HepG2 (cell line): Measurements from ENCODE around the gene MC1R. TPM values are rescaled to one million over a fixed set of nuclear protein-coding genes. Genes with fewer than 3 reads are reported as not detected.

Experiments used
- CREB1 ChIP-seq, 2 experiments: fragments of 450-650 bp in 1 of 2; IDR thresholded peaks; 2 replicates each; pipeline ENCODE4 v1.6.1; 2016 to 2017; ENCODE audit warnings: control low read depth in 1 of 2, mild to moderate bottlenecking in 1 of 2, missing compliant biosample characterization in 1 of 2, missing genetic modification characterization in 1 of 2
- HCFC1 ChIP-seq: fragments of 150-350 bp; IDR thresholded peaks from 2 replicates; pipeline ENCODE4 v1.6.1; 2014; ENCODE audit warnings: low read depth, low read length
- MXI1 ChIP-seq: IDR thresholded peaks from 3 replicates; pipeline ENCODE4 v1.6.1; 2012; ENCODE audit warnings: low read depth, low read length, inconsistent platforms, borderline replicate concordance
- TARDBP ChIP-seq: sonication (generic); formaldehyde crosslinking; IDR thresholded peaks from 2 replicates; pipeline ENCODE4 v1.8.0; 2022; ENCODE audit warnings: mild to moderate bottlenecking, missing genetic modification reagents
- ZIK1 ChIP-seq: sonication (generic); formaldehyde crosslinking; IDR thresholded peaks from 2 replicates; pipeline ENCODE4 v1.5.0; 2020; ENCODE audit warnings: mild to moderate bottlenecking, low read depth, missing genetic modification reagents, borderline replicate concordance
- ZMYM2 ChIP-seq: sonication (generic); formaldehyde crosslinking; IDR thresholded peaks from 2 replicates; pipeline ENCODE4 v1.8.0; 2022; ENCODE audit warnings: mild to moderate bottlenecking, missing genetic modification reagents
- ZNF136 ChIP-seq: sonication (generic); formaldehyde crosslinking; IDR thresholded peaks from 2 replicates; pipeline ENCODE4 v1.8.1; 2022; ENCODE audit warnings: low read depth, mild to moderate bottlenecking, moderate library complexity, missing genetic modification reagents
- ZNF251 ChIP-seq: sonication (generic); formaldehyde crosslinking; IDR thresholded peaks from 2 replicates; pipeline ENCODE4 v1.9.0; 2021; ENCODE audit warnings: mild to moderate bottlenecking, missing genetic modification reagents
- ZNF615 ChIP-seq: sonication (generic); formaldehyde crosslinking; IDR thresholded peaks from 2 replicates; pipeline ENCODE4 v1.5.0; 2020; ENCODE audit warnings: mild to moderate bottlenecking, missing genetic modification reagents, borderline replicate concordance
- ZNF709 ChIP-seq: sonication (generic); formaldehyde crosslinking; IDR thresholded peaks from 2 replicates; pipeline ENCODE4 v1.5.0; 2020; ENCODE audit warnings: mild to moderate bottlenecking, missing genetic modification reagents
- polyA plus RNA-seq, 8 experiments: library from polyadenylated mRNA; depleted of rRNA in 3 of 8; stranded (reverse) in 7 of 8; unstranded in 1 of 8; fragments of >200 nt; fragmentation: Illumina TruSeq in 4 of 8; extraction: Trizol in 4 of 8; gene quantifications; 2 replicates each; pipeline versions ENCODE4 v1.2.1 to v1.2.3, GENCODE V29; 2011 to 2016; ENCODE audit warnings: low read depth in 4 of 8, missing spikeins in 1 of 8, mixed read lengths in 1 of 8; ENCODE audit not compliant: insufficient read depth in 1 of 8
- total RNA-seq, 5 experiments: library from RNA; depleted of rRNA; stranded (reverse); fragments of >200 nt; fragmentation: Illumina TruSeq; extraction: Trizol; gene quantifications; 2 replicates each; pipeline ENCODE4 v1.2.3, GENCODE V29; 2016; ENCODE audit warnings: low read depth in 1 of 5
- TF ChIP-seq, protein P1 (sequence below): sonication (generic); formaldehyde crosslinking; IDR thresholded peaks from 2 replicates; pipeline ENCODE4 v1.4.0; 2020; ENCODE audit warnings: mild to moderate bottlenecking, missing genetic modification reagents
- TF ChIP-seq, protein P2 (sequence below): sonication (generic); formaldehyde crosslinking; IDR thresholded peaks from 2 replicates; pipeline ENCODE4 v1.8.0; 2022; ENCODE audit warnings: missing genetic modification reagents, mild to moderate bottlenecking, borderline replicate concordance
- TF ChIP-seq, protein P3 (sequence below): sonication (generic); formaldehyde crosslinking; IDR thresholded peaks from 2 replicates; pipeline ENCODE4 v1.9.0; 2021; ENCODE audit warnings: missing genetic modification reagents, borderline replicate concordance
- TF ChIP-seq, protein P4 (sequence below): sonication (generic); formaldehyde crosslinking; IDR thresholded peaks from 2 replicates; pipeline ENCODE4 v1.4.0; 2020; ENCODE audit warnings: mild to moderate bottlenecking, missing genetic modification reagents, borderline replicate concordance
- TF ChIP-seq, protein P5 (sequence below): sonication (generic); formaldehyde crosslinking; IDR thresholded peaks from 2 replicates; pipeline ENCODE4 v1.8.1; 2023; ENCODE audit warnings: mild to moderate bottlenecking, missing genetic modification reagents, borderline replicate concordance

The MC1R gene
- total and polyA plus RNA-seq, 2 of the 13 experiments (the other 11 are each of a cell fraction or from before 2014, with no cell fraction given): 9.1 to 14.8 TPM

DNA sequence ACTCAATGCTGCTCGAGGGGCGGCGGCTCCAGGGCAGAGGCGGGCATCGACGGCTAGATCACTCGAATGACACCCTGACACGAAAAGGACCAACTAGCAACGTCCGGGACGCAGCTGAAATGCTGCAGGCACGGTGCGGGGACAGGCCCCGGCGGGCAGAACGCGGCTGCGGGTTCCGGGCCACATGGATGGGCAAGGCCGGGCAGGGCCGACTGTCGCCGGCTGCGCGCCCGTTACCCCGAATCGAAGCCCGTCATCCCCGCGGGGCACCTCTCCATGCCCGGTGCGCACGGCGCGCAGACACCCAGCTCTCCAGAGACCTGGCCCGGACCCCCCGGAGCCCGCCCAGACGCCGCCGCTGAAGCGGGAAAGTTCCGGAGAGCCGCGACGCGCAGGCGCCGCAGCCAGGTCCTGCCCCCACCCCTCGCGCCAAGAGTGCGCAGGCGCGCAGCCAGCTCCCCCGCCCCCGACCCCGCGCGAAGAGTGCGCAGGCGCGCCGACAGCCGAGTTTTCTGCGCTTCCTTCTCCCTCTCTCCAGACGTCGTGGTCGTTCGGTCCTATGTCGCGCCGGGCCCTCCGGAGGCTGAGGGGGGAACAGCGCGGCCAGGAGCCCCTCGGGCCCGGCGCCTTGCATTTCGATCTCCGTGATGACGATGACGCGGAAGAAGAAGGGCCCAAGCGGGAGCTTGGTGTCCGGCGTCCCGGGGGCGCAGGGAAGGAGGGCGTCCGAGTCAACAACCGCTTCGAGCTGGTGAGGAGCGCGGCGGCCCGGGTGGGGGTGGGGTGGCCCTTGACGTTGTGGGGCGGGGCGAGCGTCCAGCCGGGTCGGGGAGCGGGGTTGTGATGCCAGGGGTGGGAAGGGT is 45.3 kb upstream of the MC1R start, which contains the start of gene TCF25 (continued):
- TF ChIP-seq, protein P1, sequence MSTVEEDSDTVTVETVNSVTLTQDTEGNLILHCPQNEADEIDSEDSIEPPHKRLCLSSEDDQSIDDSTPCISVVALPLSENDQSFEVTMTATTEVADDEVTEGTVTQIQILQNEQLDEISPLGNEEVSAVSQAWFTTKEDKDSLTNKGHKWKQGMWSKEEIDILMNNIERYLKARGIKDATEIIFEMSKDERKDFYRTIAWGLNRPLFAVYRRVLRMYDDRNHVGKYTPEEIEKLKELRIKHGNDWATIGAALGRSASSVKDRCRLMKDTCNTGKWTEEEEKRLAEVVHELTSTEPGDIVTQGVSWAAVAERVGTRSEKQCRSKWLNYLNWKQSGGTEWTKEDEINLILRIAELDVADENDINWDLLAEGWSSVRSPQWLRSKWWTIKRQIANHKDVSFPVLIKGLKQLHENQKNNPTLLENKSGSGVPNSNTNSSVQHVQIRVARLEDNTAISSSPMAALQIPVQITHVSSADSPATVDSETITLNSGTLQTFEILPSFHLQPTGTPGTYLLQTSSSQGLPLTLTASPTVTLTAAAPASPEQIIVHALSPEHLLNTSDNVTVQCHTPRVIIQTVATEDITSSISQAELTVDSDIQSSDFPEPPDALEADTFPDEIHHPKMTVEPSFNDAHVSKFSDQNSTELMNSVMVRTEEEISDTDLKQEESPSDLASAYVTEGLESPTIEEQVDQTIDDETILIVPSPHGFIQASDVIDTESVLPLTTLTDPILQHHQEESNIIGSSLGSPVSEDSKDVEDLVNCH (CRISPR knock-in tag): no peak; the same call in none of the 2 replicates
- TF ChIP-seq ZIK1 (CRISPR knock-in tag) (no peak), ZNF251 (CRISPR knock-in tag) (no peak; the same call in 1 of the 2 replicates), ZMYM2 (CRISPR knock-in tag) (peak; percentile 66), ZNF136 (CRISPR knock-in tag) (peak; percentile 87; the same call in 1 of the 2 replicates), ZNF709 (CRISPR knock-in tag) (peak; percentile 83; the same call in 1 of the 2 replicates), CREB1 (IDR thresholded peaks at IDR 0.05) (peak; percentile 76), CREB1 (CRISPR knock-in tag; IDR thresholded peaks at IDR 0.05) (no peak), HCFC1 (peak; percentile 5; the same call in 1 of the 2 replicates), ZNF615 (CRISPR knock-in tag) (peak; percentile 97; the same call in 1 of the 2 replicates), MXI1 (peak; percentile 64; the same call in 1 of the 3 replicates), TARDBP (CRISPR knock-in tag) (peak; percentile 51)
- TF ChIP-seq, protein P2, sequence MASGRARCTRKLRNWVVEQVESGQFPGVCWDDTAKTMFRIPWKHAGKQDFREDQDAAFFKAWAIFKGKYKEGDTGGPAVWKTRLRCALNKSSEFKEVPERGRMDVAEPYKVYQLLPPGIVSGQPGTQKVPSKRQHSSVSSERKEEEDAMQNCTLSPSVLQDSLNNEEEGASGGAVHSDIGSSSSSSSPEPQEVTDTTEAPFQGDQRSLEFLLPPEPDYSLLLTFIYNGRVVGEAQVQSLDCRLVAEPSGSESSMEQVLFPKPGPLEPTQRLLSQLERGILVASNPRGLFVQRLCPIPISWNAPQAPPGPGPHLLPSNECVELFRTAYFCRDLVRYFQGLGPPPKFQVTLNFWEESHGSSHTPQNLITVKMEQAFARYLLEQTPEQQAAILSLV (CRISPR knock-in tag): peak; percentile 66
- TF ChIP-seq, protein P3, sequence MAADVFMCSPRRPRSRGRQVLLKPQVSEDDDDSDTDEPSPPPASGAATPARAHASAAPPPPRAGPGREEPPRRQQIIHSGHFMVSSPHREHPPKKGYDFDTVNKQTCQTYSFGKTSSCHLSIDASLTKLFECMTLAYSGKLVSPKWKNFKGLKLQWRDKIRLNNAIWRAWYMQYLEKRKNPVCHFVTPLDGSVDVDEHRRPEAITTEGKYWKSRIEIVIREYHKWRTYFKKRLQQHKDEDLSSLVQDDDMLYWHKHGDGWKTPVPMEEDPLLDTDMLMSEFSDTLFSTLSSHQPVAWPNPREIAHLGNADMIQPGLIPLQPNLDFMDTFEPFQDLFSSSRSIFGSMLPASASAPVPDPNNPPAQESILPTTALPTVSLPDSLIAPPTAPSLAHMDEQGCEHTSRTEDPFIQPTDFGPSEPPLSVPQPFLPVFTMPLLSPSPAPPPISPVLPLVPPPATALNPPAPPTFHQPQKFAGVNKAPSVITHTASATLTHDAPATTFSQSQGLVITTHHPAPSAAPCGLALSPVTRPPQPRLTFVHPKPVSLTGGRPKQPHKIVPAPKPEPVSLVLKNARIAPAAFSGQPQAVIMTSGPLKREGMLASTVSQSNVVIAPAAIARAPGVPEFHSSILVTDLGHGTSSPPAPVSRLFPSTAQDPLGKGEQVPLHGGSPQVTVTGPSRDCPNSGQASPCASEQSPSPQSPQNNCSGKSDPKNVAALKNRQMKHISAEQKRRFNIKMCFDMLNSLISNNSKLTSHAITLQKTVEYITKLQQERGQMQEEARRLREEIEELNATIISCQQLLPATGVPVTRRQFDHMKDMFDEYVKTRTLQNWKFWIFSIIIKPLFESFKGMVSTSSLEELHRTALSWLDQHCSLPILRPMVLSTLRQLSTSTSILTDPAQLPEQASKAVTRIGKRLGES (CRISPR knock-in tag): peak; percentile 83; the same call in 1 of the 2 replicates
- TF ChIP-seq, protein P4, sequence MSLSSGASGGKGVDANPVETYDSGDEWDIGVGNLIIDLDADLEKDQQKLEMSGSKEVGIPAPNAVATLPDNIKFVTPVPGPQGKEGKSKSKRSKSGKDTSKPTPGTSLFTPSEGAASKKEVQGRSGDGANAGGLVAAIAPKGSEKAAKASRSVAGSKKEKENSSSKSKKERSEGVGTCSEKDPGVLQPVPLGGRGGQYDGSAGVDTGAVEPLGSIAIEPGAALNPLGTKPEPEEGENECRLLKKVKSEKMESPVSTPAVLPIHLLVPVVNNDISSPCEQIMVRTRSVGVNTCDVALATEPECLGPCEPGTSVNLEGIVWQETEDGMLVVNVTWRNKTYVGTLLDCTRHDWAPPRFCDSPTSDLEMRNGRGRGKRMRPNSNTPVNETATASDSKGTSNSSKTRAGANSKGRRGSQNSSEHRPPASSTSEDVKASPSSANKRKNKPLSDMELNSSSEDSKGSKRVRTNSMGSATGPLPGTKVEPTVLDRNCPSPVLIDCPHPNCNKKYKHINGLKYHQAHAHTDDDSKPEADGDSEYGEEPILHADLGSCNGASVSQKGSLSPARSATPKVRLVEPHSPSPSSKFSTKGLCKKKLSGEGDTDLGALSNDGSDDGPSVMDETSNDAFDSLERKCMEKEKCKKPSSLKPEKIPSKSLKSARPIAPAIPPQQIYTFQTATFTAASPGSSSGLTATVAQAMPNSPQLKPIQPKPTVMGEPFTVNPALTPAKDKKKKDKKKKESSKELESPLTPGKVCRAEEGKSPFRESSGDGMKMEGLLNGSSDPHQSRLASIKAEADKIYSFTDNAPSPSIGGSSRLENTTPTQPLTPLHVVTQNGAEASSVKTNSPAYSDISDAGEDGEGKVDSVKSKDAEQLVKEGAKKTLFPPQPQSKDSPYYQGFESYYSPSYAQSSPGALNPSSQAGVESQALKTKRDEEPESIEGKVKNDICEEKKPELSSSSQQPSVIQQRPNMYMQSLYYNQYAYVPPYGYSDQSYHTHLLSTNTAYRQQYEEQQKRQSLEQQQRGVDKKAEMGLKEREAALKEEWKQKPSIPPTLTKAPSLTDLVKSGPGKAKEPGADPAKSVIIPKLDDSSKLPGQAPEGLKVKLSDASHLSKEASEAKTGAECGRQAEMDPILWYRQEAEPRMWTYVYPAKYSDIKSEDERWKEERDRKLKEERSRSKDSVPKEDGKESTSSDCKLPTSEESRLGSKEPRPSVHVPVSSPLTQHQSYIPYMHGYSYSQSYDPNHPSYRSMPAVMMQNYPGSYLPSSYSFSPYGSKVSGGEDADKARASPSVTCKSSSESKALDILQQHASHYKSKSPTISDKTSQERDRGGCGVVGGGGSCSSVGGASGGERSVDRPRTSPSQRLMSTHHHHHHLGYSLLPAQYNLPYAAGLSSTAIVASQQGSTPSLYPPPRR (CRISPR knock-in tag): no peak
- TF ChIP-seq, protein P5, sequence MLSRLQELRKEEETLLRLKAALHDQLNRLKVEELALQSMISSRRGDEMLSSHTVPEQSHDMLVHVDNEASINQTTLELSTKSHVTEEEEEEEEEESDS (CRISPR knock-in tag): no peak
